AML-193 (cell line): Measurements from ENCODE around the gene TMPRSS5.
A peak's percentile ranks its signal among the peaks of the same experiment; 100 is the strongest.
"Not testable (repeated sequence)": the region's sequence is repeated elsewhere in the genome, so short reads cannot be mapped to it uniquely, and the experiment has no call there.

Experiments
- DNase-seq, 2 experiments: peaks; one replicate each; lab custom pipeline; 2025; lab: John Stamatoyannopoulos, UW

Gene TMPRSS5

GRCh38 chr11:113705871-113706655 is at the start of gene TMPRSS5:
Gene TMPRSS5 (minus strand): TSS chr11:113706308. CDS start chr11:113706224, 84 bp downstream.
- no peak for DNase-seq

- DNase-seq = no peak
Measured at GRCh38 chr11:113752932-113753331, 46.8 kb upstream of the TMPRSS5 start.

GRCh38 chr11:113736323-113736722 is 30.2 kb upstream of the TMPRSS5 start:
- no peak for DNase-seq

GRCh38 chr11:113732092-113732491 is 26.0 kb upstream of the TMPRSS5 start:
- no peak for DNase-seq

- DNase-seq = no peak
Measured at GRCh38 chr11:113730887-113731726, 25.0 kb upstream of the TMPRSS5 start.

GRCh38 chr11:113729456-113729855 is 23.3 kb upstream of the TMPRSS5 start:
- no peak for DNase-seq

GRCh38 chr11:113728814-113729213 is 22.7 kb upstream of the TMPRSS5 start:
- peak in 1 of 2 experiments; percentile 39 for DNase-seq

- no peak for DNase-seq
Measured at GRCh38 chr11:113725913-113726312, 19.8 kb upstream of the TMPRSS5 start.

- no peak for DNase-seq
Measured at GRCh38 chr11:113725407-113725806, 19.3 kb upstream of the TMPRSS5 start.

GRCh38 chr11:113724778-113725177 is 18.7 kb upstream of the TMPRSS5 start:
- no peak for DNase-seq

- no peak for DNase-seq
Measured at GRCh38 chr11:113723787-113724186, 17.7 kb upstream of the TMPRSS5 start.

GRCh38 chr11:113722934-113723333 is 16.8 kb upstream of the TMPRSS5 start:
- no peak for DNase-seq

- DNase-seq = no peak
Measured at GRCh38 chr11:113722221-113722620, 16.1 kb upstream of the TMPRSS5 start.

- DNase-seq = no peak
Measured at GRCh38 chr11:113721462-113722066, 15.5 kb upstream of the TMPRSS5 start.

- DNase-seq = not testable (repeated sequence)
Measured at GRCh38 chr11:113720478-113720877, 14.4 kb upstream of the TMPRSS5 start.

GRCh38 chr11:113715882-113716625 is 9.9 kb upstream of the TMPRSS5 start:
- DNase-seq = no peak

- DNase-seq = no peak
Measured at GRCh38 chr11:113715273-113715672, 9.2 kb upstream of the TMPRSS5 start.

GRCh38 chr11:113710989-113711388 is 4.9 kb upstream of the TMPRSS5 start:
- DNase-seq = no peak

- not testable (repeated sequence) for DNase-seq
Measured at GRCh38 chr11:113703551-113703950, 2.6 kb downstream of the TMPRSS5 start.

GRCh38 chr11:113701491-113701890 is 4.6 kb downstream of the TMPRSS5 start:
- DNase-seq = no peak

GRCh38 chr11:113698515-113698914 is 7.6 kb downstream of the TMPRSS5 start:
- no peak for DNase-seq
